HG02678 (cell line): ENCODE results near the gene AMY2B.
"Not testable (repeated sequence)": the region's sequence is repeated elsewhere in the genome, so short reads cannot be mapped to it uniquely, and the experiment has no call there.

Source experiments
- ATAC-seq: cut with Tn5 transposase; IDR thresholded peaks from one replicate; pipeline ENCODE4 v1.9.1; 2021; ENCODE audit warnings: mild to moderate bottlenecking, moderate library complexity; ENCODE audit not compliant: unreplicated experiment

AMY2B gene

GRCh38 chr1:103616994-103617477 lies 45.6 kb downstream of the AMY2B start, which contains the start of gene AMY2A:
TSS of gene AMY2A (plus strand) at chr1:103617427. CDS start at chr1:103617441, 14 bp downstream.
- not testable (repeated sequence) for ATAC-seq

- ATAC-seq = not testable (repeated sequence)
Measured at GRCh38 chr1:103627436-103627835, 56.0 kb downstream of the AMY2B start.
